GM13977 (cell line): ENCODE measurements around the gene SMIM14.
"Not testable (repeated sequence)": the region's sequence is repeated elsewhere in the genome, so short reads cannot be mapped to it uniquely, and the experiment has no call there.

ENCODE experiments used
- DNase-seq: peaks from one replicate; pipeline ENCODE4 v3.0.0; 2012; ENCODE audit warnings: low spot score
- CTCF ChIP-seq: IDR thresholded peaks from 2 replicates; pipeline ENCODE4 v1.5.1; 2012; ENCODE audit warnings: mild to moderate bottlenecking, control low read depth; ENCODE audit not compliant: insufficient read depth; ENCODE audit errors: extremely low read depth, missing control alignments
- in situ Hi-C: fragments of 300-500 bp; cut with MboI; formaldehyde crosslinking; loops from one replicate; pipeline ENCODE4 v1.12.0; 2022; ENCODE audit warnings: low sequenced_read_pairs, low pct_unique_long_range_greater_than_20kb, mixed read lengths, inconsistent platforms; ENCODE audit not compliant: unreplicated experiment

The SMIM14 gene

GRCh38 chr4:39521253-39521919 is 117.3 kb downstream of the SMIM14 start:
- no peak for DNase-seq
- in situ Hi-C loops = no loop called here
- no peak for TF ChIP-seq CTCF

- no peak for TF ChIP-seq CTCF
- in situ Hi-C loops = no loop called here
- DNase-seq = no peak
These were observed 120.2 kb downstream of the SMIM14 start for GRCh38 chr4:39518484-39518883.

- in situ Hi-C loops = no loop called here
- DNase-seq = no peak
- TF ChIP-seq CTCF = no peak
These were observed 122.2 kb downstream of the SMIM14 start for GRCh38 chr4:39516407-39516966.

GRCh38 chr4:39515669-39516401 is 122.8 kb downstream of the SMIM14 start:
- DNase-seq = not testable (repeated sequence)

GRCh38 chr4:39514888-39515401 is 123.7 kb downstream of the SMIM14 start:
- no peak for DNase-seq
- in situ Hi-C loops = no loop called here
- TF ChIP-seq CTCF = no peak

More at GRCh38 chr4:39515669-39516401, 122.8 kb downstream of the SMIM14 start:
- in situ Hi-C loops = not testable (repeated sequence)

- DNase-seq, in situ Hi-C loops: not testable (repeated sequence)
These were observed 124.4 kb downstream of the SMIM14 start for GRCh38 chr4:39514266-39514665.

GRCh38 chr4:39510348-39510929 is 128.2 kb downstream of the SMIM14 start:
- in situ Hi-C loops = no loop called here
- DNase-seq = no peak
- TF ChIP-seq CTCF = no peak
